ENCODE data around the gene FAM180A. TPM values are rescaled to one million over a fixed set of nuclear protein-coding genes. Genes with fewer than 3 reads are reported as not detected.

The FAM180A gene
- total and polyA plus RNA-seq, 2 of the 8 experiments (the other 6 are each of a cell fraction or from before 2014, with no cell fraction given) = not detected

DNA sequence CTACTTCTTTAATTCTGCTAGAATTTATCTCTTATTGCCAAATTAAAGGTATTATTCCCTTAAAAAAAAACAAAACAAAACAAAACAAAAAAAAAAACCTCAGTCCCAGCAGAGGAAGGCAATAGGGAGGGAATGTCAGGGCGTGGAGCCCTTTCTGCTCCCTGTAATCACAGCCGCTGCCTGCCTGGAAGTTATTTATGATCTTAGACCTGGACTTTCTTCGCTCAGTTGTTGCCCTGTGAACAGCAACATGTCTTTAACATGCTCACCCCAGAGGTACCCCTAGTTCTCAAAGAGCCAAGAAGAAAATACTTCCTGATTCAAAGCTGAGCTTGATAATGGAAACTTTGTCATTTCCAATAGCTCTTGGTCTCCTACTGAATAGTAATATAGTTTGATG lies 7.7 kb downstream of the FAM180A start:
- Histone ChIP-seq H2BK20ac (ENCODE audit: low read length) (no peak overlapping the region), H3K27ac (ENCODE audit: low read depth, low read length) (no peak overlapping the region), H3K79me1 (ENCODE audit: low read depth, low read length) (no peaks in the 10 kb centered on the region), H4K91ac (replicated peaks; ENCODE audit: insufficient read length, low read length) (no peak overlapping the region), H3K79me2 (ENCODE audit: control insufficient read depth in 1 of 2, insufficient read depth in 2 of 2, low read length in 2 of 2) (no peaks in the 10 kb centered on the region), H3K4me3 (ENCODE audit: extremely low read depth in 1 of 4, insufficient read depth in 2 of 4, low read depth in 3 of 4, low read length in 4 of 4) (no peak overlapping the region), H3K4me2 (ENCODE audit: insufficient read depth in 1 of 2, low read depth in 2 of 2, low read length in 2 of 2) (no peak overlapping the region), H4K20me1 (replicated peaks in 1 of 2; ENCODE audit: control insufficient read depth in 1 of 2, insufficient read depth in 2 of 2, low read length in 2 of 2) (no peaks in the 10 kb centered on the region), H3K9me3 (ENCODE audit: insufficient read depth in 2 of 2, low read depth in 1 of 2, low read length in 1 of 2) (no peaks in the 10 kb centered on the region), H4K8ac (ENCODE audit: extremely low read depth, insufficient read depth, low read length) (no peak overlapping the region), H3K56ac (replicated peaks; ENCODE audit: insufficient read length, low read depth, low read length) (no peak overlapping the region), H3K18ac (ENCODE audit: extremely low read depth, low read length) (no peak overlapping the region), H3K4ac (replicated peaks; ENCODE audit: insufficient read length, low read depth, low read length) (no peak overlapping the region), H2BK5ac (ENCODE audit: low read depth, low read length) (no peak overlapping the region), H2AK5ac (ENCODE audit: low read depth, low read length) (no peak overlapping the region), H3K36me3 (ENCODE audit: control insufficient read depth in 2 of 4, insufficient read depth in 4 of 4, low read length in 3 of 4) (no peaks in the 10 kb centered on the region), H2AFZ (ENCODE audit: low read length) (no peak overlapping the region), H3K27me3 (replicated peaks in 1 of 4; ENCODE audit: control insufficient read depth in 3 of 4, extremely low read depth in 1 of 4, insufficient read depth in 3 of 4, low read length in 3 of 4) (no peaks in the 10 kb centered on the region), H2BK120ac (replicated peaks; ENCODE audit: low read depth, low read length) (no peak overlapping the region), H3K9ac (replicated peaks in 1 of 4; ENCODE audit: extremely low read depth in 1 of 4, low read depth in 3 of 4, low read length in 3 of 4) (no peak overlapping the region), H3K23ac (ENCODE audit: insufficient read length) (no peak overlapping the region), H2BK12ac (ENCODE audit: low read depth, low read length) (no peak overlapping the region), H4K5ac (ENCODE audit: insufficient read length, low read depth, low read length) (no peak overlapping the region), H2BK15ac (ENCODE audit: low read length) (no peak overlapping the region), H3K14ac (ENCODE audit: insufficient read length) (no peak overlapping the region), H3K4me1 (replicated peaks in 1 of 4; ENCODE audit: control insufficient read depth in 3 of 4, insufficient read depth in 4 of 4, low read length in 3 of 4) (no peaks in the 10 kb centered on the region; a peak in 1 of 7 replicates), H3K23me2 (ENCODE audit: low read depth, low read length) (no peaks in the 10 kb centered on the region)
- FAIRE-seq = no peak
- 85% methylated on average over 3 of the region's 3 CpGs; no CpG with 5 or more reads in 1 of the 2 experiments for WGBS, 2 experiments (ENCODE audit: extremely low coverage in 1 of 2, insufficient coverage in 1 of 2, insufficient read length in 1 of 2, insufficient replicate concordance in 2 of 2, low coverage in 1 of 2, low lambda C conversion rate in 2 of 2, missing lambda C conversion rate in 1 of 2)
- DNase-seq (ENCODE audit: low read depth in 1 of 2, low spot score in 2 of 2) = no peak
- CTCF ChIA-PET (ENCODE audit: partially characterized antibody) = interaction anchor here (0.7 to 2.8 kb wide), 5 partner anchors 10 to 60 kb away, joined by 3 to 9 read pairs (median 3); partner anchors contain the start of gene SLC13A4
- POLR2A ChIA-PET (ENCODE audit: partially characterized antibody) = no interaction called here
- TF ChIP-seq PHF8 (conservative IDR thresholded peaks at IDR 0.05; ENCODE audit: low read depth, low read length) (no peak), CHD2 (IDR thresholded peaks at IDR 0.05; ENCODE audit: low read length) (no peak), GTF2F1 (IDR thresholded peaks at IDR 0.05; ENCODE audit: borderline replicate concordance, low read depth, low read length) (no peak), TAF7 (optimal IDR thresholded peaks at IDR 0.05; ENCODE audit: borderline replicate concordance, low read depth, low read length) (no peak), NRF1 (IDR thresholded peaks at IDR 0.05; ENCODE audit: low read depth, low read length) (no peak), POU5F1 (IDR thresholded peaks at IDR 0.05; ENCODE audit: low read depth, low read length) (no peak), CEBPB (IDR thresholded peaks at IDR 0.05; ENCODE audit: low read depth, low read length) (no peak), RBBP5 (IDR thresholded peaks at IDR 0.05; ENCODE audit: borderline replicate concordance, low read depth, low read length) (no peak), CREB1 (IDR thresholded peaks at IDR 0.05) (no peak)
- TF ChIP-seq, protein P1, sequence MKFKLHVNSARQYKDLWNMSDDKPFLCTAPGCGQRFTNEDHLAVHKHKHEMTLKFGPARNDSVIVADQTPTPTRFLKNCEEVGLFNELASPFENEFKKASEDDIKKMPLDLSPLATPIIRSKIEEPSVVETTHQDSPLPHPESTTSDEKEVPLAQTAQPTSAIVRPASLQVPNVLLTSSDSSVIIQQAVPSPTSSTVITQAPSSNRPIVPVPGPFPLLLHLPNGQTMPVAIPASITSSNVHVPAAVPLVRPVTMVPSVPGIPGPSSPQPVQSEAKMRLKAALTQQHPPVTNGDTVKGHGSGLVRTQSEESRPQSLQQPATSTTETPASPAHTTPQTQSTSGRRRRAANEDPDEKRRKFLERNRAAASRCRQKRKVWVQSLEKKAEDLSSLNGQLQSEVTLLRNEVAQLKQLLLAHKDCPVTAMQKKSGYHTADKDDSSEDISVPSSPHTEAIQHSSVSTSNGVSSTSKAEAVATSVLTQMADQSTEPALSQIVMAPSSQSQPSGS (IDR thresholded peaks at IDR 0.05; ENCODE audit: low read length) = no peak
- TF ChIP-seq, protein P2, sequence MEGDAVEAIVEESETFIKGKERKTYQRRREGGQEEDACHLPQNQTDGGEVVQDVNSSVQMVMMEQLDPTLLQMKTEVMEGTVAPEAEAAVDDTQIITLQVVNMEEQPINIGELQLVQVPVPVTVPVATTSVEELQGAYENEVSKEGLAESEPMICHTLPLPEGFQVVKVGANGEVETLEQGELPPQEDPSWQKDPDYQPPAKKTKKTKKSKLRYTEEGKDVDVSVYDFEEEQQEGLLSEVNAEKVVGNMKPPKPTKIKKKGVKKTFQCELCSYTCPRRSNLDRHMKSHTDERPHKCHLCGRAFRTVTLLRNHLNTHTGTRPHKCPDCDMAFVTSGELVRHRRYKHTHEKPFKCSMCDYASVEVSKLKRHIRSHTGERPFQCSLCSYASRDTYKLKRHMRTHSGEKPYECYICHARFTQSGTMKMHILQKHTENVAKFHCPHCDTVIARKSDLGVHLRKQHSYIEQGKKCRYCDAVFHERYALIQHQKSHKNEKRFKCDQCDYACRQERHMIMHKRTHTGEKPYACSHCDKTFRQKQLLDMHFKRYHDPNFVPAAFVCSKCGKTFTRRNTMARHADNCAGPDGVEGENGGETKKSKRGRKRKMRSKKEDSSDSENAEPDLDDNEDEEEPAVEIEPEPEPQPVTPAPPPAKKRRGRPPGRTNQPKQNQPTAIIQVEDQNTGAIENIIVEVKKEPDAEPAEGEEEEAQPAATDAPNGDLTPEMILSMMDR (IDR thresholded peaks at IDR 0.05; ENCODE audit: control extremely low read depth in 1 of 3, insufficient read depth in 1 of 3, low read depth in 1 of 3, low read length in 3 of 3) = no peak
